CD14-positive monocyte (primary cell): ENCODE results near the gene AFG3L2. TPM values are rescaled to one million over a fixed set of nuclear protein-coding genes. Genes with fewer than 3 reads are reported as not detected.

Experiments used
- DNase-seq, 3 donors: peaks; one replicate each; pipeline ENCODE4 v3.0.0-alpha.2; 2011 to 2022
- H2AFZ ChIP-seq: 2 replicates; pipeline ENCODE4 v1.6.0; 2012; ENCODE audit warnings: mild to moderate bottlenecking, low read depth, low read length, inconsistent platforms; ENCODE audit not compliant: insufficient read depth, poor library complexity, severe bottlenecking
- H3K27ac ChIP-seq, 2 donors: 1 replicate in 1 of 2; 2 replicates in 1 of 2; pipeline ENCODE4 v1.5.1; 2012 to 2013; ENCODE audit warnings: low read length in 2 of 2, control low read depth in 1 of 2, inconsistent platforms in 1 of 2, low read depth in 1 of 2, mild to moderate bottlenecking in 1 of 2
- H3K27me3 ChIP-seq, 2 donors: one replicate each; pipeline versions ENCODE4 v1.6.0 to v1.6.1; 2011 to 2013; ENCODE audit warnings: low read length in 2 of 2; ENCODE audit not compliant: control insufficient read depth in 2 of 2, insufficient read depth in 2 of 2
- H3K36me3 ChIP-seq, 2 donors: replicated peaks in 1 of 2; 1 replicate in 1 of 2; 2 replicates in 1 of 2; pipeline versions ENCODE4 v1.5.1 to v1.6.1; 2012 to 2013; ENCODE audit warnings: low read length in 2 of 2, control low read depth in 1 of 2, inconsistent platforms in 1 of 2, mild to moderate bottlenecking in 1 of 2; ENCODE audit not compliant: insufficient read depth in 2 of 2, control insufficient read depth in 1 of 2
- H3K4me1 ChIP-seq, 2 donors: 1 replicate in 1 of 2; 2 replicates in 1 of 2; pipeline versions ENCODE4 v1.5.1 to v1.6.1; 2012 to 2013; ENCODE audit warnings: low read length in 2 of 2, control low read depth in 1 of 2, inconsistent platforms in 1 of 2, mild to moderate bottlenecking in 1 of 2, moderate library complexity in 1 of 2; ENCODE audit not compliant: insufficient read depth in 2 of 2, control insufficient read depth in 1 of 2
- H3K4me2 ChIP-seq: replicated peaks from 2 replicates; pipeline ENCODE3; 2012; ENCODE audit warnings: low read length, moderate library complexity, mild to moderate bottlenecking; ENCODE audit not compliant: poor library complexity, severe bottlenecking; ENCODE audit errors: extremely low read depth
- H3K4me3 ChIP-seq, 3 experiments: fragments of 200-600 bp in 1 of 3; sonication (generic) in 1 of 3; replicated peaks in 1 of 3; 1 replicate in 2 of 3; 2 replicates in 1 of 3; pipeline ENCODE4 v1.5.1; 2011 to 2013; ENCODE audit warnings: low read length in 3 of 3, mild to moderate bottlenecking in 3 of 3, control low read depth in 2 of 3, low read depth in 2 of 3, inconsistent platforms in 1 of 3, moderate library complexity in 1 of 3
- H3K79me2 ChIP-seq: 2 replicates; pipeline ENCODE4 v1.6.0; 2012; ENCODE audit warnings: mild to moderate bottlenecking, control low read depth, inconsistent platforms, low read length, moderate library complexity; ENCODE audit not compliant: insufficient read depth
- H3K9ac ChIP-seq: 2 replicates; pipeline ENCODE4 v1.6.0; 2017; ENCODE audit warnings: low read length, mild to moderate bottlenecking; ENCODE audit not compliant: insufficient read depth, poor library complexity, severe bottlenecking
- H3K9me3 ChIP-seq, 2 donors: replicated peaks in 1 of 2; 1 replicate in 1 of 2; 2 replicates in 1 of 2; pipeline versions ENCODE4 v1.5.1 to v1.6.1; 2012 to 2013; ENCODE audit warnings: low read length in 2 of 2, control low read depth in 1 of 2; ENCODE audit not compliant: control insufficient read depth in 1 of 2, insufficient read depth in 1 of 2
- H4K20me1 ChIP-seq: 2 replicates; pipeline ENCODE4 v1.6.0; 2012; ENCODE audit warnings: mild to moderate bottlenecking, low read length, control low read depth, moderate library complexity; ENCODE audit not compliant: insufficient read depth
- H3K27ac Mint-ChIP-seq, 7 donors: one replicate each; pipeline ENCODE4 v1.8.0; 2020; ENCODE audit warnings: mild to moderate bottlenecking in 7 of 7, mixed read lengths in 7 of 7, moderate library complexity in 6 of 7, inconsistent platforms in 2 of 7
- H3K27me3 Mint-ChIP-seq, 3 donors: one replicate each; pipeline ENCODE4 v1.8.0; 2021 to 2022; ENCODE audit warnings: low read depth in 3 of 3, mild to moderate bottlenecking in 3 of 3, mixed read lengths in 3 of 3, moderate library complexity in 3 of 3, inconsistent platforms in 1 of 3
- H3K36me3 Mint-ChIP-seq, 2 donors: one replicate each; pipeline ENCODE4 v1.8.0; 2020; ENCODE audit warnings: mixed read lengths in 2 of 2, inconsistent platforms in 1 of 2, mild to moderate bottlenecking in 1 of 2
- H3K4me1 Mint-ChIP-seq: one replicate; pipeline ENCODE4 v1.8.0; 2020; ENCODE audit warnings: mild to moderate bottlenecking, mixed read lengths
- H3K4me3 Mint-ChIP-seq, 2 donors: one replicate each; pipeline ENCODE4 v1.8.0; 2020; ENCODE audit warnings: mild to moderate bottlenecking in 2 of 2, mixed read lengths in 2 of 2, moderate library complexity in 1 of 2
- H3K9me3 Mint-ChIP-seq, 7 donors: one replicate each; pipeline ENCODE4 v1.8.0; 2020 to 2022; ENCODE audit warnings: mixed read lengths in 7 of 7, mild to moderate bottlenecking in 6 of 7, moderate library complexity in 6 of 7, inconsistent platforms in 2 of 7
- WGBS: methylation state at CpG from one replicate; pipeline ENCODE4 v1.1.5; 2013; ENCODE audit warnings: missing lambda C conversion rate; ENCODE audit not compliant: insufficient coverage; 5-methylcytosine and 5-hydroxymethylcytosine counted together
- intact Hi-C, 2 donors: fragments of 100-400 bp; cut with micrococcal nuclease; formaldehyde crosslinking; loops; one replicate each; pipeline versions ENCODE4 v1.15.0 to v1.15.1; 2023
- polyA plus RNA-seq, 3 donors: library from polyadenylated mRNA; depleted of rRNA in 1 of 3; unstranded in 2 of 3; stranded (reverse) in 1 of 3; fragments of 300-500 nt in 2 of 3; fragments of >200 nt in 1 of 3; fragmentation: Illumina TruSeq in 2 of 3; gene quantifications; 1 replicate in 2 of 3; 2 replicates in 1 of 3; pipeline ENCODE4 v1.2.3, GENCODE V29; 2012 to 2021
- TF ChIP-seq, protein P1 (sequence below): fragments of 200-600 bp; IDR thresholded peaks from one replicate; pipeline ENCODE4 v1.8.0; 2022; ENCODE audit warnings: antibody characterized with exemption, mild to moderate bottlenecking

AFG3L2 gene
- polyA plus RNA-seq, 3 donors: 13.9 to 15.5 (median 13.9) TPM

DNA sequence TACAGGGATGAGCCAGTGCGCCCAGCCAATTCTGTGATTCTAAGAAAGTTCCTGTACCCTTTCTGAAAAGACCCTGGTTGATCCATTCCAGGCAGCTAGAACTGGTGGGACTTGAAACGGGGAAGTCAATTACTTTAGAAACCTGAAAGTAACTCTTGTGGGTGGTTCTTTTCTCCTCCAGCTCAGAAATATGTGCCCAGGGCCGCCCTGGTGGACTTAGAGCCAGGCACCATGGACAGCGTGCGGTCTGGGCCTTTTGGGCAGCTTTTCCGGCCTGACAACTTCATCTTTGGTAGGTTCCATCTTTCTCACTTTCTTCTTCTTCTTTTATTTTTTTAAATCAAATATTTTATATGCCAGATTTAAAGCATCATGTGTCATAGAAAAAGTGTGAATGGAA lies 66.3 kb downstream of the AFG3L2 start:
- Mint-ChIP-seq H3K4me3 (no peak overlapping the region), H3K27ac (no peak overlapping the region), H3K4me1 (peaks cover 26% of the 10 kb centered on the region), H3K36me3 (peaks cover 21 to 36% of the 10 kb centered on the region in 2 donors), H3K27me3 (peaks cover 14 to 33% (median 29%) of the 10 kb centered on the region in 3 donors), H3K9me3 (peaks cover 0 to 21% (median 10%) of the 10 kb centered on the region in 7 donors)
- Histone ChIP-seq H3K4me3 (no peak overlapping the region), H3K9me3 (peaks cover 8 to 9% of the 10 kb centered on the region in 2 donors), H3K36me3 (peaks cover 3 to 33% of the 10 kb centered on the region in 2 donors), H3K79me2 (peaks cover 9% of the 10 kb centered on the region), H2AFZ (no peak overlapping the region), H4K20me1 (no peaks in the 10 kb centered on the region), H3K27ac (no peak overlapping the region), H3K27me3 (peaks cover 0 to 29% of the 10 kb centered on the region in 2 donors), H3K4me1 (peaks cover 23 to 34% of the 10 kb centered on the region in 2 donors), H3K4me2 (no peak overlapping the region), H3K9ac (no peak overlapping the region)
- intact Hi-C loops: no loop called here
- TF ChIP-seq, protein P1, sequence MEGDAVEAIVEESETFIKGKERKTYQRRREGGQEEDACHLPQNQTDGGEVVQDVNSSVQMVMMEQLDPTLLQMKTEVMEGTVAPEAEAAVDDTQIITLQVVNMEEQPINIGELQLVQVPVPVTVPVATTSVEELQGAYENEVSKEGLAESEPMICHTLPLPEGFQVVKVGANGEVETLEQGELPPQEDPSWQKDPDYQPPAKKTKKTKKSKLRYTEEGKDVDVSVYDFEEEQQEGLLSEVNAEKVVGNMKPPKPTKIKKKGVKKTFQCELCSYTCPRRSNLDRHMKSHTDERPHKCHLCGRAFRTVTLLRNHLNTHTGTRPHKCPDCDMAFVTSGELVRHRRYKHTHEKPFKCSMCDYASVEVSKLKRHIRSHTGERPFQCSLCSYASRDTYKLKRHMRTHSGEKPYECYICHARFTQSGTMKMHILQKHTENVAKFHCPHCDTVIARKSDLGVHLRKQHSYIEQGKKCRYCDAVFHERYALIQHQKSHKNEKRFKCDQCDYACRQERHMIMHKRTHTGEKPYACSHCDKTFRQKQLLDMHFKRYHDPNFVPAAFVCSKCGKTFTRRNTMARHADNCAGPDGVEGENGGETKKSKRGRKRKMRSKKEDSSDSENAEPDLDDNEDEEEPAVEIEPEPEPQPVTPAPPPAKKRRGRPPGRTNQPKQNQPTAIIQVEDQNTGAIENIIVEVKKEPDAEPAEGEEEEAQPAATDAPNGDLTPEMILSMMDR: no peak
- no peak for DNase-seq
- WGBS: no CpG with 5 or more reads among the region's 6 CpGs

DNA sequence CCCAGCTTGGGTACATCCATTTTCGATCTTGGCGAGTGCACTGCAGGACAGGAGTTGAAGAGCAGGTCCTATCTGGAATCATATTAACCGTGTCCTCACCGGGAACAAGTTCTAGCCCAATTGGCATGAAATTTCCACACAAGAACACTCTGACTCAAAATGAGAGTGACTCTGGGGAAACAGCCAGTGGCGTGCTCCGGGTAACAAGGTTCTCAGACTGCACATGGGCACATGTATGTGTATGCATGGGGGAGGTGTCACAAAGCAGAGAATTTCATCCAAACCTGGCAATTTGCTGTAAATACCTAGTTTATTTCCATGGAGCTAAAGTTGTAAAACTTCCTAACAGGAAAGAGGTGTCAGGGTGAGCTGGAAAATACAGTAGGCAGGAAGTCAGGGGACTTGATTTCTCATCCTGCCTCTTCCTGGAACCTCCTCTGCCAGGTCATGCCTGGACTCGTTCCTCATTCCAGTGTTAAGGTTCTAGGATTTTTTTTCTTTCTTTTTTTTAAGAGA lies 67.3 kb downstream of the AFG3L2 start:
- WGBS: 72% methylated on average over 3 of the region's 7 CpGs
- TF ChIP-seq, protein P1: no peak
- H4K20me1 ChIP-seq: no peaks in the 10 kb centered on the region
- H3K4me3 Mint-ChIP-seq: peak overlapping the region; percentile 71 to 82
- peak in 1 of 3 donors; percentile 16 for DNase-seq
- H3K9me3 Mint-ChIP-seq: peaks cover 0 to 21% (median 10%) of the 10 kb centered on the region in 7 donors
- peaks cover 17 to 43% (median 34%) of the 10 kb centered on the region in 3 donors for H3K27me3 Mint-ChIP-seq
- H3K4me1 Mint-ChIP-seq: peaks cover 26% of the 10 kb centered on the region
- H3K27ac ChIP-seq: no peak overlapping the region
- H3K4me1 ChIP-seq: peaks cover 23 to 34% of the 10 kb centered on the region in 2 donors
- peaks cover 17 to 35% of the 10 kb centered on the region in 2 donors for H3K36me3 Mint-ChIP-seq
- H3K36me3 ChIP-seq: peaks cover 0 to 28% of the 10 kb centered on the region in 2 donors
- peaks cover 8 to 9% of the 10 kb centered on the region in 2 donors for H3K9me3 ChIP-seq
- intact Hi-C loops: loop anchor here (5.0 to 10.0 kb wide), 2 partner anchors 65 to 68 kb away; partner anchors contain the start of gene AFG3L2 (in 2 of the 2)
- peak overlapping the region; percentile 89 for H3K4me2 ChIP-seq
- H2AFZ ChIP-seq: no peak overlapping the region
- H3K27ac Mint-ChIP-seq: peak overlapping the region in 1 of 7 donors; percentile 30
- H3K79me2 ChIP-seq: peaks cover 9% of the 10 kb centered on the region
- no peak overlapping the region for H3K9ac ChIP-seq
- H3K4me3 ChIP-seq: peak overlapping the region in 1 of 3 experiments; percentile 80
- peaks cover 0 to 33% of the 10 kb centered on the region in 2 donors for H3K27me3 ChIP-seq
